Measurements from ENCODE around the gene DYNLT4. TPM values are rescaled to one million over a fixed set of nuclear protein-coding genes. Genes with fewer than 3 reads are reported as not detected.
"Not testable (repeated sequence)": the region's sequence is repeated elsewhere in the genome, so short reads cannot be mapped to it uniquely, and the experiment has no call there.

Gene DYNLT4
- total and polyA plus RNA-seq, 10 donors: 0.15 to 2.1 (median 0.82) TPM; not detected in 3

GRCh38 chr1:44846985-44847384 is 39.8 kb upstream of the DYNLT4 start:
- intact Hi-C loops (cut with DNase I; ENCODE audit: low total_unique reads): no loop called here
- H3K27me3 ChIP-seq (replicated peaks in 1 of 7): peaks cover 0 to 17% (median 10%) of the 10 kb centered on the region in 7 donors
- TF ChIP-seq POLR2A (IDR thresholded peaks at IDR 0.05) (no peak), POLR2AphosphoS5 (IDR thresholded peaks at IDR 0.05) (no peak), CTCF (IDR thresholded peaks at IDR 0.05 in 8 of 11, conservative IDR thresholded peaks at IDR 0.05 in 3 of 11) (no peak)
- WGBS, 5 donors: 73 to 100% (median 90%) methylated on average over 1 of the region's 1 CpG
- H3K9me3 ChIP-seq: no peaks in the 10 kb centered on the region
- no peak overlapping the region for H3K4me3 ChIP-seq
- H3K4me1 ChIP-seq: peaks cover 3 to 16% (median 14%) of the 10 kb centered on the region in 6 donors
- peaks cover 0 to 24% (median 2%) of the 10 kb centered on the region in 6 donors for H3K36me3 ChIP-seq
- DNase-seq: no peak
- H3K27ac ChIP-seq: no peak overlapping the region

DNA sequence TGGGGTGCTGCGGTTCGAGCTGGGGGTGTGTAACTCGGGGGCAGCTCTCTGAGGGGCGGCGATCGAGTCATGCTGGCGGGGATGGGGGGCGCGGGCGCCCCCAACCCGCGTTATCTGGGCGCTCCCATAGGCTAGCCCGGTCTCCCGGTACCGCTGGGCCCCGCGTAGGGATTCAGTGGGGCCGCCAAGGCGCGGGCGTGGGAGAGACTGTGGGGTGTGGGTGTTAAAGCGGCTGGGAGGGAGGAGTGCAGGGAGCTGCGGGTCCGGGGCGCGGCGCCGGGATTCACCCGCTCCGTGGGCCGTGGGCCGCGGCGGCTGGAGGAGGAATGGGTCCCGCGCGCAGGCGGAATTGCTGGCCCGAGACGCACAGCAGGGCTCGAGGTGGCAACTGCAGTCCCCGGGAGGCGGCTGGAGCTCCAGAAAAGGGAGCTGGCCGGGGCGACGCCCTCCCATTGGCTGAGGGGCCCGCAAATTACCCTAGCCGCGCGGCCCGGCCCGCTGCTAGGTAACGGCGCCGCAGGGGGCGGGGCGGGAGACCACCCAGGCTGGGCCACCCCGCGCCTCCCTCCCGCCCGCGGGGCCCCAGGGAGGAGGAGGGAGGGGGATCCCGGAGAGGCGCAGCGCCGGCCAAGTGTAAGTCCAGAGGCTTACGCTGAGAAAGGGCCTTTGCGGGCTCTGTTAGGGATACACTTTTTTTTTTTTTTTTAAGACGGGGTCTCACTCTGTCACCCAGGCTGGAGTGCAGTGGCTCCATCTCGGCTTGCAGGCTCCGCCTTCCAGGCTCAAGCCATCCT is 35.9 kb upstream of the DYNLT4 start, which contains the start of gene PTCH2:
Gene PTCH2, minus strand, starts transcription at position 392 of the 794 bp plus-strand sequence. Its CDS starts 321 bp downstream, at position 71.
- WGBS, 5 donors: 2 to 4% (median 2%) methylated on average over 35 to 72 of the region's 72 CpGs
- DNase-seq: peak; percentile 82
- peak within 1 kb of the TSS in 3 of 8 donors; percentile 8 to 43 (median 23) for H3K27ac ChIP-seq

GRCh38 chr1:44842486-44842861 is 35.3 kb upstream of the DYNLT4 start:
- intact Hi-C loops (cut with DNase I; ENCODE audit: low total_unique reads): no loop called here
- H3K27me3 ChIP-seq (replicated peaks in 1 of 7): peaks cover 0 to 23% (median 10%) of the 10 kb centered on the region in 7 donors
- peaks cover 3 to 16% (median 14%) of the 10 kb centered on the region in 6 donors for H3K4me1 ChIP-seq
- peak overlapping the region; percentile 16 to 69 (median 40) for H3K4me3 ChIP-seq
- TF ChIP-seq POLR2AphosphoS5 (IDR thresholded peaks at IDR 0.05) (no peak), CTCF (IDR thresholded peaks at IDR 0.05 in 8 of 11, conservative IDR thresholded peaks at IDR 0.05 in 3 of 11) (no peak), POLR2A (IDR thresholded peaks at IDR 0.05) (no peak)
- DNase-seq: no peak
- no peaks in the 10 kb centered on the region for H3K36me3 ChIP-seq
- H3K27ac ChIP-seq: peak overlapping the region in 1 of 8 donors; percentile 43
- no peaks in the 10 kb centered on the region for H3K9me3 ChIP-seq
- 73 to 81% (median 79%) methylated on average over 13 to 16 of the region's 16 CpGs for whole genome bisulfite sequencing, 5 donors

More for the DNA sequence above, 35.9 kb upstream of the DYNLT4 start, which contains the start of gene PTCH2:
- H3K4me3 ChIP-seq: peak within 1 kb of the TSS; percentile 16 to 69 (median 40)
- TF ChIP-seq POLR2AphosphoS5 (IDR thresholded peaks at IDR 0.05): peak in 2 of 3 donors; percentile 64 to 74
- TF ChIP-seq POLR2A (IDR thresholded peaks at IDR 0.05): no peak
- no peak for TF ChIP-seq CTCF (IDR thresholded peaks at IDR 0.05 in 8 of 11, conservative IDR thresholded peaks at IDR 0.05 in 3 of 11)
- intact Hi-C loops (cut with DNase I; ENCODE audit: low total_unique reads): no loop called here
- H3K36me3 ChIP-seq: no peaks in the 10 kb centered on the region
- H3K27me3 ChIP-seq (replicated peaks in 1 of 7): peaks cover 0 to 23% (median 10%) of the 10 kb centered on the region in 7 donors
- H3K4me1 ChIP-seq: peaks cover 3 to 16% (median 14%) of the 10 kb centered on the region in 6 donors
- no peaks in the 10 kb centered on the region for H3K9me3 ChIP-seq

GRCh38 chr1:44839576-44839975 is 32.4 kb upstream of the DYNLT4 start:
- H3K27me3 ChIP-seq (replicated peaks in 1 of 7): peaks cover 0 to 23% (median 10%) of the 10 kb centered on the region in 7 donors
- no peak overlapping the region for H3K27ac ChIP-seq
- no peaks in the 10 kb centered on the region for H3K36me3 ChIP-seq
- TF ChIP-seq POLR2A (IDR thresholded peaks at IDR 0.05) (no peak), POLR2AphosphoS5 (IDR thresholded peaks at IDR 0.05) (no peak), CTCF (IDR thresholded peaks at IDR 0.05 in 8 of 11, conservative IDR thresholded peaks at IDR 0.05 in 3 of 11) (no peak)
- peaks cover 6 to 41% (median 26%) of the 10 kb centered on the region in 6 donors for H3K4me1 ChIP-seq
- no peaks in the 10 kb centered on the region for H3K9me3 ChIP-seq
- intact Hi-C loops (cut with DNase I; ENCODE audit: low total_unique reads): loop anchor here (5.0 kb wide), 1 partner anchor 148 kb away; the partner anchor contains the start of gene EIF2B3
- no peak overlapping the region for H3K4me3 ChIP-seq
- 52 to 82% (median 76%) methylated on average over 4 of the region's 4 CpGs for whole genome bisulfite sequencing, 5 donors
- no peak for DNase-seq

GRCh38 chr1:44838294-44838693 is 31.1 kb upstream of the DYNLT4 start:
- H3K36me3 ChIP-seq, H3K27ac ChIP-seq, DNase-seq, H3K9me3 ChIP-seq, H3K4me3 ChIP-seq: not testable (repeated sequence)
- peaks cover 2 to 50% (median 31%) of the 10 kb centered on the region in 6 donors for H3K4me1 ChIP-seq
- H3K27me3 ChIP-seq (replicated peaks in 1 of 7): peaks cover 0 to 19% (median 7%) of the 10 kb centered on the region in 7 donors
- 94 to 99% (median 95%) methylated on average over 11 of the region's 11 CpGs for WGBS, 5 donors
- intact Hi-C loops (cut with DNase I; ENCODE audit: low total_unique reads): loop anchor here (5.0 kb wide), 1 partner anchor 149 kb away; the partner anchor contains the start of gene EIF2B3

Measured in spleen (tissue), 11 donors.